PFSK-1 (cell line): ENCODE data around the gene SUMO2.

Source experiments
- FOXP2 ChIP-seq: optimal IDR thresholded peaks from 2 replicates; pipeline ENCODE3; 2011; ENCODE audit warnings: borderline replicate concordance, control low read depth, inconsistent platforms; ENCODE audit not compliant: insufficient read depth; ENCODE audit errors: extremely low read length, extremely low read depth
- POLR2AphosphoS5 ChIP-seq: IDR thresholded peaks from 2 replicates; pipeline ENCODE4 v1.6.1; 2012; ENCODE audit warnings: low read depth, mild to moderate bottlenecking, control low read depth, low read length, moderate library complexity
- REST ChIP-seq, 2 experiments: IDR thresholded peaks; 2 replicates each; pipeline versions ENCODE4 v1.6.1 to v1.8.0; 2011 to 2012; ENCODE audit warnings: low read depth in 2 of 2, low read length in 2 of 2, control low read depth in 1 of 2, inconsistent platforms in 1 of 2, mild to moderate bottlenecking in 1 of 2, moderate library complexity in 1 of 2; ENCODE audit not compliant: insufficient read depth in 1 of 2
- SIN3A ChIP-seq: IDR thresholded peaks from 2 replicates; pipeline ENCODE4 v1.6.1; 2012; ENCODE audit warnings: mild to moderate bottlenecking, low read length, moderate library complexity, borderline replicate concordance; ENCODE audit not compliant: insufficient read depth
- TAF1 ChIP-seq: IDR thresholded peaks from 2 replicates; pipeline ENCODE4 v1.6.1; 2012; ENCODE audit warnings: low read length, control low read depth, borderline replicate concordance; ENCODE audit not compliant: insufficient read depth

Gene SUMO2

GRCh38 chr17:75152922-75153779 is 29.6 kb downstream of the SUMO2 start:
- 0 out of 2 replicates have a peak, but pooled peaks have one; percentile 9 for TF ChIP-seq POLR2AphosphoS5
- TF ChIP-seq REST (IDR thresholded peaks at IDR 0.05; ENCODE audit: insufficient read depth in 1 of 2, low read depth in 2 of 2, low read length in 2 of 2) = no peak
- no peak for TF ChIP-seq SIN3A
- no peak for TF ChIP-seq FOXP2

GRCh38 chr17:75152523-75152921 is 30.2 kb downstream of the SUMO2 start:
- no peak for TF ChIP-seq SIN3A
- TF ChIP-seq FOXP2 = no peak
- 0 out of 2 replicates have a peak, but pooled peaks have one; percentile 2 for TF ChIP-seq POLR2AphosphoS5

GRCh38 chr17:75151930-75152329 is 30.8 kb downstream of the SUMO2 start:
- TF ChIP-seq FOXP2 (no peak), TAF1 (no peak), POLR2AphosphoS5 (no peak), REST (IDR thresholded peaks at IDR 0.05; ENCODE audit: insufficient read depth in 1 of 2, low read depth in 2 of 2, low read length in 2 of 2) (no peak), SIN3A (no peak)

- TF ChIP-seq SIN3A (no peak), TAF1 (no peak), FOXP2 (no peak), POLR2AphosphoS5 (no peak), REST (IDR thresholded peaks at IDR 0.05; ENCODE audit: insufficient read depth in 1 of 2, low read depth in 2 of 2, low read length in 2 of 2) (no peak)
Observed at GRCh38 chr17:75147878-75148546, 34.7 kb downstream of the SUMO2 start.

GRCh38 chr17:75146592-75146991 is 36.2 kb downstream of the SUMO2 start:
- TF ChIP-seq FOXP2 = no peak
- no peak for TF ChIP-seq TAF1
- TF ChIP-seq REST (IDR thresholded peaks at IDR 0.05; ENCODE audit: insufficient read depth in 1 of 2, low read depth in 2 of 2, low read length in 2 of 2) = no peak
- TF ChIP-seq POLR2AphosphoS5 = no peak
- TF ChIP-seq SIN3A = no peak
